ENCODE results near the gene STAB2.

DNA sequence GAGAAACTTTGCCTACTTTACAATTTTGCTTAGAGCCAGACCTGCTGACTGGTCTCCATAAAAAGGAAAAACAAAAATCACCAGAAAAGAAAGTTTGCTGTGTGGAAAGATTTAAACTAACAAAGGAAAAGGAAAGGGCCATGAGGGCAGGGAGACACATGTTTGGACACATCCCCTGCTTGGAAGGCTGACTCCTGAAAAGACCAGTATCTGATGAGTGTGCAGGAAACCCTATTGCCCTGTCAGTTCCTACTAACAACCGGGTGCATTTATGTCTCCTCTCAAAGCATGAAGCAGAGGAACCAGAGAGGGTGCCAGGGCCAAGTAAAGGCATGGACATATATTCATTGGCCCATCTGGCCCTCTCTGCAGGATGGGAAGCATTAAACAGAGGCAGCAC is 7.0 kb upstream of the STAB2 start:
- TF ChIP-seq POLR2AphosphoS5 (IDR thresholded peaks at IDR 0.05; ENCODE audit: low read depth, low read length): no peak
- TF ChIP-seq TAF1 (IDR thresholded peaks at IDR 0.05; ENCODE audit: borderline replicate concordance, insufficient read depth, low read length): no peak
- TF ChIP-seq SIN3A (IDR thresholded peaks at IDR 0.05; ENCODE audit: borderline replicate concordance, insufficient read depth, low read length): no peak
- TF ChIP-seq, protein P1, sequence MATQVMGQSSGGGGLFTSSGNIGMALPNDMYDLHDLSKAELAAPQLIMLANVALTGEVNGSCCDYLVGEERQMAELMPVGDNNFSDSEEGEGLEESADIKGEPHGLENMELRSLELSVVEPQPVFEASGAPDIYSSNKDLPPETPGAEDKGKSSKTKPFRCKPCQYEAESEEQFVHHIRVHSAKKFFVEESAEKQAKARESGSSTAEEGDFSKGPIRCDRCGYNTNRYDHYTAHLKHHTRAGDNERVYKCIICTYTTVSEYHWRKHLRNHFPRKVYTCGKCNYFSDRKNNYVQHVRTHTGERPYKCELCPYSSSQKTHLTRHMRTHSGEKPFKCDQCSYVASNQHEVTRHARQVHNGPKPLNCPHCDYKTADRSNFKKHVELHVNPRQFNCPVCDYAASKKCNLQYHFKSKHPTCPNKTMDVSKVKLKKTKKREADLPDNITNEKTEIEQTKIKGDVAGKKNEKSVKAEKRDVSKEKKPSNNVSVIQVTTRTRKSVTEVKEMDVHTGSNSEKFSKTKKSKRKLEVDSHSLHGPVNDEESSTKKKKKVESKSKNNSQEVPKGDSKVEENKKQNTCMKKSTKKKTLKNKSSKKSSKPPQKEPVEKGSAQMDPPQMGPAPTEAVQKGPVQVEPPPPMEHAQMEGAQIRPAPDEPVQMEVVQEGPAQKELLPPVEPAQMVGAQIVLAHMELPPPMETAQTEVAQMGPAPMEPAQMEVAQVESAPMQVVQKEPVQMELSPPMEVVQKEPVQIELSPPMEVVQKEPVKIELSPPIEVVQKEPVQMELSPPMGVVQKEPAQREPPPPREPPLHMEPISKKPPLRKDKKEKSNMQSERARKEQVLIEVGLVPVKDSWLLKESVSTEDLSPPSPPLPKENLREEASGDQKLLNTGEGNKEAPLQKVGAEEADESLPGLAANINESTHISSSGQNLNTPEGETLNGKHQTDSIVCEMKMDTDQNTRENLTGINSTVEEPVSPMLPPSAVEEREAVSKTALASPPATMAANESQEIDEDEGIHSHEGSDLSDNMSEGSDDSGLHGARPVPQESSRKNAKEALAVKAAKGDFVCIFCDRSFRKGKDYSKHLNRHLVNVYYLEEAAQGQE (IDR thresholded peaks at IDR 0.05; ENCODE audit: insufficient read depth in 1 of 2, low read depth in 2 of 2, low read length in 2 of 2): no peak
- no peak for TF ChIP-seq FOXP2 (optimal IDR thresholded peaks at IDR 0.05; ENCODE audit: borderline replicate concordance, extremely low read depth, extremely low read length, insufficient read depth)
